Left cardiac atrium (tissue), 4 donors: ENCODE measurements around the gene MIEF1. TPM values are rescaled to one million over a fixed set of nuclear protein-coding genes. Genes with fewer than 3 reads are reported as not detected.

Source experiments
- ATAC-seq, 2 donors: fragments of 200-7000 bp; cut with Tn5 transposase; one replicate each; pipeline ENCODE4 v1.9.1; 2020; ENCODE audit warnings: mild to moderate bottlenecking in 2 of 2, moderate library complexity in 2 of 2
- DNase-seq: peaks from one replicate; pipeline ENCODE4 v3.0.0-alpha.2; 2020
- intact Hi-C, 2 donors: fragments of 100-400 bp; cut with DNase I; formaldehyde crosslinking; loops; one replicate each; pipeline versions ENCODE4 v1.14.1 to v1.15.1; 2022 to 2023
- long read RNA-seq: library from polyadenylated mRNA; unstranded; transcript quantifications from one replicate; pipeline ENCODE4 v2.0.0, GENCODE V29; 2021
- total RNA-seq, 2 donors: library from RNA; stranded (reverse); fragmentation: NEBNext Ultra II Directional; extraction: Animal tissue kit (Norgen Biotek cat#: 25700); gene quantifications; one replicate each; pipeline ENCODE4 v1.2.1, GENCODE V29; 2021
- donor health status: DM: no; HTN: yes; CAD: no.
- donor health status: DM: no; HTN: yes; CAD: no; lungs with severe emphysema.
- donor health status: DM: yes; HTN: yes; CAD: no.
- donor health status: Dilated cardiomyopathy.

Gene MIEF1
- 10 to 100 TPM; 18.1 to 29.0 TPM for total RNA-seq
- long read RNA-seq, full-length matches to known transcripts: 17 of 36 reads
- long read RNA-seq, partial matches to known transcripts: 4 of 36 reads
- long read RNA-seq, other reads (novel, unspliced or antisense): 15 of 36 reads

DNA sequence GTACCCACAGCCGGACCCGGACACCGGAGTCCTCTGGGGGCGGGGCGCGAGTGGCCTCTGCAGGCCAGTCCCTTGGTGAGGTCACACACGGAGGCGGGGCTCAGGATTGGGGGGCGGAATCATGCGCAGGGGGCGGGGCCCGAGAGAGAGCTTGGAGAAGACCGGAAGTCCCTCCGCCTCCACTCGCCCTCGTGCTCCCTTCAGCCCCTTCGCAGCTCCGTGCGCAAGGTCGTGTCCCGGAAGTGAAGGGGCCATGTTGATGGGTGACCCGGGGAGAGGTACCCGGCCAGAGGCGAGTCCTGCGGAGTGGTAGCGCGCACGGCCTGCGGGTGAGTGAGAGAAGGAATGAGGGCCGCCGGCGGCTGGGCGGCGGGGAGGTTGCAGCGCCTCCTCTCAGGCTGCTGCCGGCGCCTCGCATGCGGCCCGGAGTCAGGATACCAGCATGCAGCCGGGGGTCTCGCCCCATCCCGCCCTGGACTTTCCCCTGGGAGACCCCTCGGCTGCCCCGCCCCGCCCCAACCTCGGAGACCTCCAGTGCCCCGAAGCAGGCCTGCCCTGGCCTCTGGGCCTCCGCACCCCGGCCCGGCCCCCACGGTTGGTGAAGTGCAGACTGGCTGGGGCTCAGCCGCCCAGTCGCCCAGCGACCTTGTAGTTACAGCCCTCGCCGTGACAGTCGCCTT is at the start of gene MIEF1:
MIEF1 (plus strand) TSS at position 182 of the 680 bp plus-strand sequence. CDS start 9,005 bp downstream, outside the sequence.
- ATAC-seq: peak; percentile 96 to 99
- intact Hi-C loops: no loop called here
- DNase-seq: peak; percentile 99

DNA sequence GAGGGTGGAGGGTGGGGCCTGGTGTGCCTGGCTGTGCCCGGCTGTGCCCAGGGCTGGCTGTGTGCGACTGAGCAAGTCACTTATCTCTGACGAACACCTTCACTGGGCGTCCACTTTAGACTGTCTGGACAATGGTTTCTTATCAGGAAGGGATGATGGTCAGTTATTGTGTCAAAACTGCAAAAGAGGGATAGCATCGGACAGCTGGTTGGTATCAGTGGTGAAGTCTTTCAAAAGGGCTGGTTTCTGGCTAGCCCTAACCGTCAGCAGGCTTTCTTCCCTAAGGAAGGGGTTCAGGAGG is 49.4 kb upstream of the MIEF1 start:
- DNase-seq (no peak), ATAC-seq (peak in 1 of 2 donors; percentile 68)
- intact Hi-C loops: no loop called here

DNA sequence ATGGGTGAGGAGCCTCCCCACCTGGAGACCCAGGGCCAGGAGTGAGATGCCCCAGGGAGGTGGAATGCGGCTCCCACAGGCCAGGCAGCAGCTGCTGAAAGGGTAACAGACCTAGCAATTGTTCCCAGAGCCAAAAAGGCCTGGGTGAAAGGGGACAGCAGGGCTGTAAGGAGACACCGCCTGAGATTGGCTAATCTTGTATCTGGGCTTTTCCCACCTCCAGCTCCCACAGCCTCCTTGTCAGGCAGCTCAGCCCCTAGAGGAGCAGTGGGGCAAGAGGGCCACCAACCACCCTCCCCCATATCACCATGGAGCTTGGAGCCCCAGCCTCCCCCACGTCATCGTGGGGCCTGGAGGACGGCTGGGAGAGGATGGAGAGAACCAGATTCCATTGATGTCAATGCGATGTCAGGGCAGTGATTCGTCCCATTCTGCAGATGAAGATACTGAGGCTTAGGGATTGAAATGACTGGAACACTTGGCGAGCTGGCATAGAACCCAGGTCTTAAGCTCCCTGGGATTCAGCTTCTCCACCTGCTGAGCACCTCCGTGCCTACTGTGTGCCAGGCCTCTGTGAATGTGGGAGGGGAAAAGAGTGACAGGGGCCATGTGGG is 48.2 kb upstream of the MIEF1 start:
- no peak for DNase-seq
- ATAC-seq: peak in 1 of 2 donors; percentile 16
- intact Hi-C loops: no loop called here

- DNase-seq (no peak), ATAC-seq (peak; percentile 9 to 60)
- intact Hi-C loops: no loop called here
These were observed 47.7 kb upstream of the MIEF1 start for GRCh38 chr22:39454385-39454871.

DNA sequence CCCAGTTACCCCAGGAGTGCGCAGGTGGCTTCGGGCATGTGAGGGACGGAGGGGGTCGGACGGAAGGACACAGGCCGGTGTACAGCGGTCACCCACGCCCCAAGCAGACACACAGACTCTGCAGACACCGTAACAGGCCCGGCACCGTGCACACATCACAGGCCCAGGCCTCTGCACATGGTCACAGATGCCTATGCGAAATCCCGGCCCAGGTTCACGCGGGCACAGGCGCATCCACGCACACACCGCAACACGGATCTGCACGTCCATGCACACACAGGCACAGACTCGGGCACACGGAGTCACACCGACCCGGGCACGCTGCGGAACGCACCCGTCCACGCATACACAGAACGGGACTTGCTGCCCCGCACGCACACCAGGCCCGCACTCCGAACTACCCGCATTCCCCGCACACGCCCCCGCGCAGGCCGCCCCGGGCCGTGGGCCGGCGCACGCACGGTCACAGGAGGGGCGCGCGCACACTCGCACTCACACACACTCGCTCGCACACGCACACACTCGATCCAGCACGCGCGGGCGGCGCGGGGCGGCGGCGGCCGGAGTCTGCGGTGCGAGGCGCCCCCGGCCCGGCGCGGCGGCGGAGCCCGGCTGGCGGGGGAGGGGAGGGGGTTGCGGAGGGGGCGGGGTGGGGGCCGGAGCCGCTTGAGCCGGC is 45.4 kb upstream of the MIEF1 start, which contains the start of gene MGAT3:
MGAT3 (plus strand) TSS at position 491 of the 676 bp plus-strand sequence. CDS start 30,336 bp downstream, outside the sequence.
- no peak for DNase-seq
- intact Hi-C loops: no loop called here
- no peak for ATAC-seq

GRCh38 chr22:39457198-39457555 is 44.9 kb upstream of the MIEF1 start:
- intact Hi-C loops: no loop called here
- ATAC-seq (no peak), DNase-seq (no peak)

GRCh38 chr22:39457556-39458443 is 44.3 kb upstream of the MIEF1 start:
- DNase-seq (no peak), ATAC-seq (peak in 1 of 2 donors; percentile 23)
- intact Hi-C loops: no loop called here

DNA sequence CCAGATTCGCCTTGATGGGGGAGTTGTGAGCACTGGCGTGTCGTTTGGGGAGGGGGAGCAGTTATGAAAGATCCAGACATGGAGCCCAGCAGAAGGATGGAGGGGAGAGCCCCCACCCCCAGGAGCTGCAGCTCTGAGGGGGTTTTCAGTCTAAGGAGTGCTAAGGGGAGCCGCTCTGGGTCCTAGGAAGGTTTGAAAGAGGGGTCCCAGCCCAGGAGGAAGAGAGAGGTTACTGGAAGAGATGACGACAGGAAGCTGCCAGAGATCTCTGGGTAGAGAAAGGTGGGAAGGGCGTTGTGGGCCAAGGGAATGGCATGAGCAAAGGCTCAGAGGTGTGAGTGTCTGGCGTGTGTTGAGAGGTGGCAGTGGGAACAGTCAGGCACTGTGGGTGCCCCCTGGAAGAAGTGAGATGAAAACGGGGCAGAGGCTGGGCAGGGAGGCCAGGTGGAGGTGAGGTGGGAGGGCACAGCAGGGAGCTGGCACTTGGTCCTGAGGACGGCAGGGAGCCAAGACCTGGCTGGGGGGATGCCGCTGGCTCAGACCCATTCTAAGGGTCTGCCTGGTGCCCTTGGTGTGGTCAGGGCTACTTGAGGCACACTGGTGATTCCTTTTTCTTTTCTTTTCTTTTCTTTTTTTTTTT is 43.5 kb upstream of the MIEF1 start:
- DNase-seq: no peak
- ATAC-seq: no peak
- intact Hi-C loops: no loop called here

- intact Hi-C loops: no loop called here
These were observed 42.4 kb upstream of the MIEF1 start for GRCh38 chr22:39459681-39460080.

DNA sequence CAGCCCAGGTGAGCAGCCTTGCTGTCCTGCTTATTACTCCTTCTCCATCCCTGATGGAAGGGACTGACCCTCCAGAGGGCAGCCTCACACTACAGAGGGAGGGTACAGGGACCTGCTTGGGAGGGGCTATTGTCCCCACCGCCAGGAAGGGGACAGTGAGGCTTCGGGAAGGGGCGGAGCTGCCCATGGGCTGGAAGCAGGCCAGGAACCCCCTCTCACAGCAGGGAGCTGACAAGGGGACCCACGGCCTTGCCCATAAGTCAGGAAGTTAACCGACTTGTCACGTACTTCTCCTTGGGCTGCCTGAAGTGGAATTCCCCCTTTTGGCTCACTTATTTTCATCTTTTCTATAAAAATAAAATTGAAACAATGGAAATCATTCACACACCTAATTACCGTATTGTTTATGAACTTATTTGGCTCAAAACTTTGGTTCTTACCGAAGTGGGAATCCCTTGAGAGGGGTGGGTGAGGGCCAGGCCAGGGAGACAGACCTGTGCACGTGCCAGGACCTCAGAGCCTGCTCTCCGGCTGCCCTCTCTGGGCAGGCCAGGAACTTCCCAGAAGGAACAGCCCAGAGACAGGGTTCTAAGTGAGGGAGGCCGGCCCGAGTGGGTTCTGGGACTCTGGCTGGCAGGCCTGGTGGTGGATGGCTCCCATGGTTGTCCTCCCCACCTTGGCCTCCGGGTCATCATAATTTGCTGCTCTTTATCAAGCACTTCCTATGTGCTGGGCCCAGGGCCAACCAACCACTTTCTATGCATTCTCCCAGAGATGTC is 39.5 kb upstream of the MIEF1 start:
- peak; percentile 12 to 33 for ATAC-seq
- peak; percentile 54 for DNase-seq
- intact Hi-C loops: no loop called here

More at GRCh38 chr22:39459681-39460080, 42.4 kb upstream of the MIEF1 start:
- no peak for DNase-seq
- no peak for ATAC-seq

- DNase-seq: no peak
- no peak for ATAC-seq
- intact Hi-C loops: no loop called here
These were observed 38.8 kb upstream of the MIEF1 start for GRCh38 chr22:39463277-39463676.

- ATAC-seq (peak; percentile 79), DNase-seq (peak; percentile 73)
- intact Hi-C loops: no loop called here
These were observed 38.1 kb upstream of the MIEF1 start for GRCh38 chr22:39463931-39464390.

- peak in 1 of 2 donors; percentile 58 for ATAC-seq
- DNase-seq: no peak
- intact Hi-C loops: no loop called here
These were observed 35.7 kb upstream of the MIEF1 start for GRCh38 chr22:39466228-39467006.

- intact Hi-C loops: no loop called here
- DNase-seq (no peak), ATAC-seq (no peak)
These were observed 34.6 kb upstream of the MIEF1 start for GRCh38 chr22:39467390-39467895.

DNA sequence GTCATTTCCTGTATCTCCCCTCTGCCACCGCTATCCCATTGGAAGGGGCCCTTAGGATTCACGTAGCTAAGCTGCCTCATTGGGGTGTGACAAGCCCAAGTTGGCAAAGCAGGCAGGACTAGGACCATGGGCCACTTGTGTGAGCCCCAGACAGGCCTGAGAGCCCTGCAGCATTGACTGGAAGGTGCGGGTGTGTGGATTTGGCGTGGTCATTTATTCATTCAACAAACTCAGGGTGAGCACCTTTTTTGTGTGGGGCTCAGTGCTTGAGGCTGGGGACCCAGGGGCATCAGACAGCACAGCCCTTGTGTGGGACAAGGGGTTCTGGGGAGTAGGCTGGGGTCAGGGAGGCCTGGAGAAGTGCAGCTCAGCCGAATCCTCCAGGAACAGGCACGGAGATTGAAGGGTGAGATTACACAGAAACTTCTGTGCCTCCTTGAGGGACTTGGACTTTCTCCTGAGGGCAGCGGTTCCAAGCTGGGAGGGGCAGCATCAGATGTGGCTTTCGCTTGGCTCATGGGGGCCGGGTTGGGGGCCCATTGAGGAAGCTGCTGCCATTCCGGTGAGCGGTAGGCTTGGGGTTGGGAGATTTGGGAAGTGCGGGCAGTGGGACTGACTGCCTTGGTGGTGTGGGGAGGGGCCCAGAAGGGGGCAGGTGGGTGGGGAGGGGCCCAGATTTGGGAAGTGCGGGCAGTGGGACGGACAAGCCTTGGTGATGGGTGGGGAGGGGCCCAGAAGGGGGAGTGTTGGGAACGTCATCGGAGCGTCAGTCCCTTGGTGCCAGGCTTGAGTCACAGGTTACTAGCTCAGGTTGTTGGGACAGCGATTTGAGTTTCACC is 33.4 kb upstream of the MIEF1 start:
- DNase-seq (no peak), ATAC-seq (no peak)
- intact Hi-C loops: no loop called here

DNA sequence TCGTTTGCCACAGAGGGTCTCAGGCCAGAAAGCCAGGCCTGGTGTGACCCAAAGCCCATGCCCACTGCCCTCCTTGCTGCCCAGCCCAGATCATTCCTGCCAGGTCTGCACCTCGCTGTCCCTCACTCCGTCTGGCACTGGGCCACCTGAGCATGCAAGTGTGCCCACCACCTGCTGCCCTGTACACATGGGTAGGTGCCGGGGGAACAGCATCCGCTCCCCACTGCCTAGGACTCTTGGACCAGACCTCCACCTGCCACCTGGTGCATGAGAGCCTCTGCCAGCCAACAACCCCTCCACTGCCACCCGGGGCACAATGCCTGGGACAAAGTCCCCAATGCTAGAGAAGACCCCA is 32.8 kb upstream of the MIEF1 start:
- DNase-seq (no peak), ATAC-seq (no peak)
- intact Hi-C loops: no loop called here
